ENCODE results near the gene YTHDF1.
"Not testable (repeated sequence)": the region's sequence is repeated elsewhere in the genome, so short reads cannot be mapped to it uniquely, and the experiment has no call there.

The YTHDF1 gene

GRCh38 chr20:63223826-63224207, 7.9 kb upstream of the YTHDF1 start:
- TF ChIP-seq CTCF (IDR thresholded peaks at IDR 0.05; ENCODE audit: control insufficient read depth, insufficient read depth, low read depth, low read length, missing control alignments) = no peak
- no peak for DNase-seq (ENCODE audit: low read depth)
- H3K4me3 ChIP-seq (ENCODE audit: control insufficient read depth, low read depth, low read length) = no peak overlapping the region

GRCh38 chr20:63223121-63223825, 7.3 kb upstream of the YTHDF1 start:
- DNase-seq (ENCODE audit: low read depth) = no peak
- H3K4me3 ChIP-seq (ENCODE audit: control insufficient read depth, low read depth, low read length) = no peak overlapping the region
- TF ChIP-seq CTCF (IDR thresholded peaks at IDR 0.05; ENCODE audit: control insufficient read depth, insufficient read depth, low read depth, low read length, missing control alignments) = peak; percentile 82

GRCh38 chr20:63222541-63222940, 6.6 kb upstream of the YTHDF1 start:
- DNase-seq (ENCODE audit: low read depth) = no peak
- no peak overlapping the region for H3K4me3 ChIP-seq (ENCODE audit: control insufficient read depth, low read depth, low read length)
- TF ChIP-seq CTCF (IDR thresholded peaks at IDR 0.05; ENCODE audit: control insufficient read depth, insufficient read depth, low read depth, low read length, missing control alignments) = no peak

- DNase-seq (ENCODE audit: low read depth) = not testable (repeated sequence)
Observed at GRCh38 chr20:63221400-63222053, 5.6 kb upstream of the YTHDF1 start.

GRCh38 chr20:63220696-63221399, 4.9 kb upstream of the YTHDF1 start:
- TF ChIP-seq CTCF (IDR thresholded peaks at IDR 0.05; ENCODE audit: control insufficient read depth, insufficient read depth, low read depth, low read length, missing control alignments) = no peak
- DNase-seq (ENCODE audit: low read depth) = no peak
- no peak overlapping the region for H3K4me3 ChIP-seq (ENCODE audit: control insufficient read depth, low read depth, low read length)

More at GRCh38 chr20:63221400-63222053, 5.6 kb upstream of the YTHDF1 start:
- H3K4me3 ChIP-seq (ENCODE audit: control insufficient read depth, low read depth, low read length) = not testable (repeated sequence)

- no peak for TF ChIP-seq CTCF (IDR thresholded peaks at IDR 0.05; ENCODE audit: control insufficient read depth, insufficient read depth, low read depth, low read length, missing control alignments)
- no peak for DNase-seq (ENCODE audit: low read depth)
- H3K4me3 ChIP-seq (ENCODE audit: control insufficient read depth, low read depth, low read length) = no peak overlapping the region
Observed at GRCh38 chr20:63219866-63220521, 4.1 kb upstream of the YTHDF1 start.
